GM12878 (cell line): Measurements from ENCODE around the gene ESCO1. TPM values are rescaled to one million over a fixed set of nuclear protein-coding genes. Genes with fewer than 3 reads are reported as not detected.

Experiments used
- ATF7 ChIP-seq: fragments of 450-650 bp; IDR thresholded peaks from 2 replicates; pipeline ENCODE4 v1.6.1; 2016; ENCODE audit warnings: low read depth, mild to moderate bottlenecking
- CBX5 ChIP-seq: sonication (generic); IDR thresholded peaks from 2 replicates; pipeline ENCODE4 v1.6.1; 2016; ENCODE audit warnings: low read depth, moderate library complexity, mild to moderate bottlenecking, inconsistent platforms
- CEBPB ChIP-seq, 2 experiments: fragments of 150-350 bp in 1 of 2; IDR thresholded peaks; 2 replicates each; pipeline ENCODE4 v1.6.1; 2012 to 2014; ENCODE audit warnings: low read depth in 2 of 2, low read length in 2 of 2, borderline replicate concordance in 1 of 2, inconsistent platforms in 1 of 2
- E2F8 ChIP-seq: fragments of 450-650 bp; IDR thresholded peaks from 2 replicates; pipeline ENCODE4 v1.6.1; 2018; ENCODE audit warnings: mild to moderate bottlenecking, low read depth, moderate library complexity; ENCODE audit not compliant: partially characterized antibody
- EZH2 ChIP-seq: IDR thresholded peaks from 2 replicates; pipeline ENCODE4 v1.6.1; 2012; ENCODE audit warnings: low read depth, mild to moderate bottlenecking, control low read depth, inconsistent platforms, low read length, borderline replicate concordance; ENCODE audit not compliant: control insufficient read depth
- IRF4 ChIP-seq: IDR thresholded peaks from 2 replicates; pipeline ENCODE4 v1.6.1; 2011; ENCODE audit warnings: low read depth, low read length
- KLF5 ChIP-seq: fragments of 450-650 bp; IDR thresholded peaks from 2 replicates; pipeline ENCODE4 v1.6.1; 2014; ENCODE audit warnings: mild to moderate bottlenecking; ENCODE audit not compliant: partially characterized antibody
- NR2C1 ChIP-seq: fragments of 450-650 bp; IDR thresholded peaks from 2 replicates; pipeline ENCODE4 v1.6.1; 2017; ENCODE audit warnings: antibody characterized with exemption, mild to moderate bottlenecking, moderate library complexity
- PKNOX1 ChIP-seq: fragments of 450-650 bp; IDR thresholded peaks from 2 replicates; pipeline ENCODE4 v1.6.1; 2016; ENCODE audit warnings: mild to moderate bottlenecking
- POU2F2 ChIP-seq: IDR thresholded peaks from 3 replicates; pipeline ENCODE4 v1.6.1; 2011; ENCODE audit warnings: low read depth, mild to moderate bottlenecking, low read length, borderline replicate concordance
- SREBF2 ChIP-seq: IDR thresholded peaks from 2 replicates; pipeline ENCODE4 v1.6.1; 2012; ENCODE audit warnings: mild to moderate bottlenecking, low read length
- STAT1 ChIP-seq: fragments of 450-650 bp; conservative IDR thresholded peaks from 2 replicates; pipeline ENCODE4 v1.6.1; 2014; ENCODE audit warnings: antibody characterized with exemption, mild to moderate bottlenecking
- USF2 ChIP-seq: IDR thresholded peaks from 2 replicates; pipeline ENCODE4 v1.6.1; 2011; ENCODE audit warnings: low read depth, low read length, improper control_type of control experiment, borderline replicate concordance
- ZBTB11 ChIP-seq: fragments of 450-650 bp; formaldehyde crosslinking; IDR thresholded peaks from 2 replicates; pipeline ENCODE4 v1.5.0; 2022; ENCODE audit warnings: mild to moderate bottlenecking, missing genetic modification characterization
- ZNF687 ChIP-seq: fragments of 450-650 bp; IDR thresholded peaks from 2 replicates; pipeline ENCODE4 v1.6.1; 2017; ENCODE audit warnings: mild to moderate bottlenecking, moderate library complexity
- polyA plus RNA-seq, 11 experiments: library from polyadenylated mRNA; depleted of rRNA in 4 of 11; unstranded in 6 of 11; stranded (reverse) in 5 of 11; fragments of >200 nt; fragmentation: Nextera tagmentation in 4 of 11; fragmentation: Illumina TruSeq in 1 of 11; extraction: Ambion mirVana in 4 of 11; extraction: Trizol in 1 of 11; gene quantifications; 1 replicate in 1 of 11; 2 replicates in 10 of 11; pipeline versions ENCODE4 v1.2.1 to v1.2.3, GENCODE V29; 2011 to 2016; ENCODE audit warnings: inconsistent platforms in 2 of 11, missing spikeins in 2 of 11, low read depth in 1 of 11
- total RNA-seq, 4 experiments: library from RNA; depleted of rRNA in 3 of 4; stranded (reverse); fragments of >200 nt in 3 of 4; fragmentation: Illumina TruSeq in 1 of 4; extraction: Trizol in 1 of 4; gene quantifications; 2 replicates each; pipeline versions ENCODE4 v1.2.1 to v1.2.3, GENCODE V29; 2013 to 2021

ESCO1 gene
- total and polyA plus RNA-seq, 10 of the 15 experiments (the other 5 are each of a cell fraction or from before 2014, with no cell fraction given), result 8.6 to 22.4 (median 12.4) TPM

GRCh38 chr18:21612125-21613039, 11.9 kb upstream of the ESCO1 start, which contains the start of gene SNRPD1 (continued):
- TF ChIP-seq SREBF2, result 0 out of 2 replicates have a peak, but pooled peaks have one; percentile 32
- peak; percentile 75 for TF ChIP-seq ZBTB11
- peak; percentile 77 for TF ChIP-seq E2F8
- TF ChIP-seq EZH2, result no peak
- no peak; the same call in 1 of the 2 replicates for TF ChIP-seq ATF7
- TF ChIP-seq STAT1, result peak; percentile 75; the same call in 1 of the 2 replicates
- no peak for TF ChIP-seq USF2
- peak; percentile 53; the same call in 1 of the 2 replicates for TF ChIP-seq NR2C1
- peak; percentile 51; the same call in 1 of the 2 replicates for TF ChIP-seq PKNOX1
- peak; percentile 84; the same call in 1 of the 2 replicates for TF ChIP-seq ZNF687
- peak; percentile 89; the same call in 2 of the 3 replicates for TF ChIP-seq POU2F2
- no peak for TF ChIP-seq IRF4
- peak; percentile 89 for TF ChIP-seq KLF5
- TF ChIP-seq CBX5, result peak; percentile 88; the same call in 1 of the 2 replicates
- no peak for TF ChIP-seq CEBPB (IDR thresholded peaks at IDR 0.05; ENCODE audit: borderline replicate concordance in 1 of 2, low read depth in 2 of 2, low read length in 2 of 2)
